ENCODE measurements around the gene MLX.

Gene MLX

GRCh38 chr17:42555122-42555622 lies 11.7 kb upstream of the MLX start:
- no peak for DNase-seq (ENCODE audit: low spot score)

DNA sequence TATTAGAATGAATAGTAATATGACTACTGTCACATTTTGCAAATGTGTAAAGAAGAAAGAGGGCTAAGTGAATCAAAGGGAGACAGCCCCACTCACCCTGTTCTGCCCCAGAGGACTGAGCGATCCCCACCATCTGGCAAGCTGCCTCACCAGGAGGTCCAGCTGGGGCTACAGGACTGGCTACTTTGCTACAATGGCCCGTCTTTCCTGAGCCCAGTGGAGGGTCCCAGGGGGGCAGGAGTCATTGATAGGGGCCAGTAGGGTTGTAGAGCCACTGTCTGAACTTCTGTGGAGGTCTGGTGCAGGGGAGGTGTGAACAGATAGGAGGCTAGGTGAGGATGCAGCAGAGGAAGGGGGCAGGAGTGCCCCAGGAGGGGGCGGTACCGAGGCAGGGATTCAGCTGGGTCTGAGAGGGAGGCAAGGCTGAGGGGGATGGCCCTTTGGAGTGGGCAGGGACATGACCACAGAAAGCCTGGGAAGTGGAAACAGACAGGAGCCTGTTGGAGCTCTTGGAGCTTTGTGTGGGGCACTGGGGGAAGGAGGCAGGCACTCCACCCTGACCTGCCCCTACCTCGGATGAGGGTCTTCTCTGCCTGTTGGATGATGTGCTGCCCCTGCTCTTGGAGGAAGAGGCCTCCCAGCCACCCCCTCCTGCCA lies 10.8 kb upstream of the MLX start:
- DNase-seq (ENCODE audit: low spot score), result peak; percentile 34

DNA sequence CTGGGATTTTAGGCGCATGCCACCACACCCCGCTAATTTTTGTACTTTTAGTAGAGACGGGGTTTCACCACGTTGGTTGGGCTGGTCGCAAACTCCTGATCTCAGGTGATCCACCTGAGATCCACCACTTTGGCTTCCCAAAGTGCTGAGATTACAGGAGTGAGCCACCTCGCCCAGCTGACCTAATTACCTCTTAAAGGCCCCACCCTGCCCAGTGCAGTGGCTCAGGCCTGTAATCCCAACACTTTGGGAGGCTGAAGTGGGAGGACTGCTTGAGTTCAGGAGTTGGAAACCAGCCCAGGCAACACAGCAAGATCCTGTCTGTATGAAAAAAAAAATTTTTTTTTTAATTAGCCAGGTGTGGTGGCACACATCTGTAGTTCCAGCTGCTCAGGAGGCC lies 7.8 kb upstream of the MLX start:
- no peak for DNase-seq (ENCODE audit: low spot score)

GRCh38 chr17:42560246-42560645 lies 6.7 kb upstream of the MLX start:
- DNase-seq (ENCODE audit: low spot score), result no peak

DNA sequence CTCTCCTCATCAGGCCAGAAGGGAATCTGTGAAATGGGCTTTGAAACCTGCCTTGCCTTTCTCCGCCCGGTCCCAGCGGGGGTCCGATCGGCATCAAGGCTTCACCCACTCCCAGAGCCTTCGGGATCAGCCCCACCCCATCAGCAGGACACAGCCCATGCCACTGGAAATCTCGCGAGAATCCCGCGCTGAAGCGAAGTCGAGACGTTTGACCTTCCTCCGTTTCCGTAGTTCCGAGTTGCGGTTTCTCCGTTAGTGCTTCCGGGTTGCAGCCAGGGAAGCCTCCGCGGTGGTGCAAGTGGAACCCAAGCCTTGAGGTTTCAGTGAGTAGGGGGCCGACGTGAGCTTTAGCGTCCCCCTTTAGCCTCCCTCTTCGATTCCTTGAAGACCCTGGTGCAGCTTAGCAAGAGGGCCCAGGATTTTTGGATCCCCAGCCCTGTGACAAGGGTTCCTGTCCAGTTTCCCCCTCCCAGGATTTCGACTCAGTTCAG lies 5.0 kb upstream of the MLX start, which contains the start of gene COASY:
COASY (plus strand) TSS at position 252 of the 491 bp plus-strand sequence. CDS start 475 bp downstream, outside the sequence.
- DNase-seq (ENCODE audit: low spot score), result peak; percentile 96

DNA sequence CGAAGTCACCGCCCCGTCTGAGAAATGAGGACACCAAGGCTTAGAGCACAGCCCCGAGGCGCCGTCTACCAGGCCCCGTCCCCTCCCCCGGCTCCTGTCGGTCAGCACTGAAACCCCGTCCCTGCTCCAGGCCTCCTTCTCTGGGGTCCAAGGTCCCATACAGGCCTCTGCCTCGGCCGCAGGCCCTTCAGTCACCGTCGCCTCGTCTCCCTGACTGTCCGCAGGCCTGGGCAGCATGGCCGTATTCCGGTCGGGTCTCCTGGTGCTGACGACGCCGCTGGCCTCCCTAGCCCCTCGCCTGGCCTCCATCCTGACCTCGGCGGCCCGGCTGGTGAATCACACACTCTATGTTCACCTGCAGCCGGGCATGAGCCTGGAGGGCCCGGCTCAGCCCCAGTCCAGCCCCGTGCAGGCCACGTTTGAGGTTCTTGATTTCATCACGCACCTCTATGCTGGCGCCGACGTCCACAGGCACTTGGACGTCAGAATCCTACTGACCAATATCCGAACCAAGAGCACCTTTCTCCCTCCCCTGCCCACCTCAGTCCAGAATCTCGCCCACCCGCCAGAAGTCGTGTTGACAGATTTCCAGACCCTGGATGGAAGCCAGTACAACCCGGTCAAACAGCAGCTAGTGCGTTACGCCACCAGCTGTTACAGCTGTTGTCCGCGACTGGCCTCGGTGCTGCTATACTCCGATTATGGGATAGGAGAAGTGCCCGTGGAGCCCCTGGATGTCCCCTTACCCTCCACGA lies 4.3 kb upstream of the MLX start:
- peak; percentile 42 for DNase-seq (ENCODE audit: low spot score)

GRCh38 chr17:42563143-42563509 lies 3.8 kb upstream of the MLX start:
- DNase-seq (ENCODE audit: low spot score), result peak; percentile 10

- DNase-seq (ENCODE audit: low spot score), result peak; percentile 80
These were observed 3.4 kb upstream of the MLX start for GRCh38 chr17:42563543-42563942.

DNA sequence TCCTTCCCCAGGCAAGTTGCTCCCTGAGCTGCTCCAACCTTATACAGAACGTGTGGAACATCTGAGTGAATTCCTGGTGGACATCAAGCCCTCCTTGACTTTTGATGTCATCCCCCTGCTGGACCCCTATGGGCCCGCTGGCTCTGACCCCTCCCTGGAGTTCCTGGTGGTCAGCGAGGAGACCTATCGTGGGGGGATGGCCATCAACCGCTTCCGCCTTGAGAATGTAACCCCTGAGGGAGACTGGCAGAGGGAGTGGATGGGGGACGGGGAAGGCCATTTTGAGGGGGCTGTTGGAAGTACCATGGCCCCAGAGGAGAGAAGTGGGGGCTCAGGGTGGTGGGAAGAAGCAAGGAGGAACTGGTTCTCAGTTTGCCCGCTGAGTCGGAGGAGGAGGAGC lies 3.0 kb upstream of the MLX start:
- DNase-seq (ENCODE audit: low spot score), result no peak

GRCh38 chr17:42564815-42565522 lies 1.9 kb upstream of the MLX start:
- no peak for DNase-seq (ENCODE audit: low spot score)

DNA sequence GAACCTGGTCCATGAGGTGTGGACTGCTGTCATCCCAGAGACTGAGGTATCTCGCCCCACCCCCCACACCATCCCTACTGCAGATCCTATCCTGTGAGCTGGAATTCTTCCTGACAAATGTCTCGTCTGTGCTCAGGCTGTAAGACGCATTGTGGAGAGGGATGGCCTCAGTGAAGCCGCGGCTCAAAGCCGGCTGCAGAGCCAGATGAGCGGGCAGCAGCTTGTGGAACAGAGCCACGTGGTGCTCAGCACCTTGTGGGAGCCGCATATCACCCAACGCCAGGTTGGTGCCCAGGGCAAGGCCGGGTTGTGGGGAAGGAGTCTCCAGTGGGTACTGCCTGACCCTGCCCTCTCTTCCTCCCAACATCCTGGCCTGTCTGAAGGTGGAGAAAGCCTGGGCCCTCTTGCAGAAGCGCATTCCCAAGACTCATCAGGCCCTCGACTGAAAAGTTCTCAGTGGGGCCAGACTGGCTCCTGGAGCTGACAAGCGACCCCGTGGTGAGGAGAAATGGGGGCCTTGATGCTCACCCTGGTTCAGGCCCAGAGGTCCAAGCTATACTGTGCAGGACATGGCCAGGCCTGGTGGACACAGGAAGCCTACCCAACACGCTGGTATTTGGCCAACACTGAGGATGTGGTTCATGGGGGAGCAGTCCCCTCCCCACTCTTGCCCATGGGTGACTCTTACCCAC lies 1.2 kb upstream of the MLX start:
- no peak for DNase-seq (ENCODE audit: low spot score)

DNA sequence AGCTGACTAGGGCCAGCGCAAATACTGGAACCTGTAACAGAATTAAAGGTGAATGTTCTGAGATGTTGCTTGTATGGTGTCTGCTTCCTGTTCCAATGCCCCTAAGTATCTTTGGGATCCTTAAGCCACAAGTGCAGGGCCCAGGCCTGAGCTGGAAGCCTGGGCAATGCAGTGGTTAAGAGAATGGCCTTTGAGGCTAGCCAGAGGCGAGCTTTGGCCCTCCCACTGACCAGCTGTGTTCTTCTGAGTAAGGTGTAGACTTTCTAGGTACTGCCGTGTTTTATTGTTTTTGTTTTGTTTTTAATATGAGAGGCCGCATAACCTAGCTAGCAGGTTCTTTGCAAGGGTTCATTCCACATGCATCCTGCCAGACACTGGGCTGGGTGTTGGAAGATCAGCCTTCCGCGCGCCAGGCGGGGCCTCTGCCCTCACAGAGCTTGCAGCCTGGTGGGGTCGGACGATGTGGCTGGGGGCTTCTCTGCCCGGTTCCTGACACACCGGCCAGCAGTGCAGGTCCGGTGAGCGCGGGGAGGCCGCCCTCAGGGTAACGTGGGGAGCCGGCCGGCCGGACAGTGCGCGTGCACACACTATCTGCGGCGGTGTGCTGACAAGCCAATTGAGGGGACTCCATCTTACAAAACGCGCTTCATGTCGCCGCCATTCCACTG lies 551 bp upstream of the MLX start:
- peak; percentile 11 for DNase-seq (ENCODE audit: low spot score)

- no peak for DNase-seq (ENCODE audit: low spot score)
These were observed 1.6 kb downstream of the MLX start for GRCh38 chr17:42568341-42569111.

- DNase-seq (ENCODE audit: low spot score), result no peak
These were observed 4.7 kb downstream of the MLX start for GRCh38 chr17:42571435-42572225.

- DNase-seq (ENCODE audit: low spot score), result no peak
These were observed 6.2 kb downstream of the MLX start for GRCh38 chr17:42573095-42573494.

- no peak for DNase-seq (ENCODE audit: low spot score)
These were observed 7.6 kb downstream of the MLX start for GRCh38 chr17:42574463-42574862.

DNA sequence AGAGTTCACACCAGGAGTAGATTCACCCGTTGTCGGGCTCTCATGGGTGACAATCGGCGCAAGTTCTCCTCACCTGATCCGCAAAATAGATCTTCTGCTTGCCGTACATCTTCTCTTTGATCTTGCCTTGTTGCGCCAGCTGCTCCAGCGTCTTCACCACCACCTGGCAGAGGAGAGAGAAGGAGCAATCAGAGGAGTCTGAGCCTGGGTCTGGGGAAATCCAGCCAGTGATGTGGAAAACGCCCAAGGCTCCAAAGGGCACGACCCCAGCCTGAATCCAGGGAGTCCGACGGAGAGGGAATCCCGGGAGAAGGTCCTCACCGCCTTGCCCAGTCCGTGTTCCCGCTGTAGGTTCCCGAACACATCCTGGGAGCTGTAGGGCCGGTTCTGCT lies 10.2 kb downstream of the MLX start:
- no peak for DNase-seq (ENCODE audit: low spot score)

- peak; percentile 95 for DNase-seq (ENCODE audit: low spot score)
These were observed 10.8 kb downstream of the MLX start, which contains the start of gene PSMC3IP for GRCh38 chr17:42577532-42578281. Gene PSMC3IP (minus strand): TSS chr17:42577729. CDS start chr17:42577686, 43 bp downstream.

- peak; percentile 60 for DNase-seq (ENCODE audit: low spot score)
These were observed 11.5 kb downstream of the MLX start for GRCh38 chr17:42578282-42578869.

Data from kidney tubule cell (primary cell).